Keratinocyte (primary cell): ENCODE measurements around the gene ATP6V1G3. TPM values are rescaled to one million over a fixed set of nuclear protein-coding genes. Genes with fewer than 3 reads are reported as not detected.
A peak's percentile ranks its signal among the peaks of the same experiment; 100 is the strongest.

Experiments used
- DNase-seq: peaks from one replicate; pipeline ENCODE4 v3.0.0-alpha.2; 2011; ENCODE audit warnings: low read depth, missing footprints, low spot score
- FAIRE-seq: peaks from 2 replicates; lab custom pipeline; 2011; peaks lifted over from hg19 to GRCh38; lab: Jason Lieb, UNC
- H2AFZ ChIP-seq: 2 replicates; pipeline ENCODE4 v1.6.0; 2012; ENCODE audit warnings: low read length, control low read depth, inconsistent platforms; ENCODE audit not compliant: control insufficient read depth
- H3K27ac ChIP-seq: 2 replicates; pipeline ENCODE4 v1.5.1; 2011; ENCODE audit warnings: low read length; ENCODE audit not compliant: control insufficient read depth, insufficient read depth
- H3K27me3 ChIP-seq: 3 replicates; pipeline ENCODE4 v1.6.0; 2011; ENCODE audit warnings: low read length; ENCODE audit not compliant: control insufficient read depth, insufficient read depth; ENCODE audit errors: extremely low read depth
- H3K36me3 ChIP-seq, 2 experiments: 2 replicates in 1 of 2; 3 replicates in 1 of 2; pipeline ENCODE4 v1.5.1; 2011; ENCODE audit warnings: low read length in 2 of 2, mild to moderate bottlenecking in 1 of 2; ENCODE audit not compliant: control insufficient read depth in 2 of 2, insufficient read depth in 2 of 2; ENCODE audit errors: extremely low read depth in 1 of 2
- H3K4me1 ChIP-seq: 3 replicates; pipeline ENCODE4 v1.5.1; 2011; ENCODE audit warnings: low read length; ENCODE audit not compliant: control insufficient read depth, insufficient read depth; ENCODE audit errors: extremely low read depth
- H3K4me2 ChIP-seq: 3 replicates; pipeline ENCODE4 v1.6.0; 2011; ENCODE audit warnings: low read depth, low read length; ENCODE audit not compliant: control insufficient read depth, insufficient read depth; ENCODE audit errors: extremely low read depth
- H3K4me3 ChIP-seq, 3 experiments: fragments of 200-600 bp in 1 of 3; sonication (generic) in 1 of 3; 2 replicates in 2 of 3; 3 replicates in 1 of 3; pipeline ENCODE4 v1.5.1; 2011 to 2016; ENCODE audit warnings: low read length in 3 of 3, mild to moderate bottlenecking in 3 of 3, control low read depth in 2 of 3, inconsistent platforms in 1 of 3, low read depth in 1 of 3, mixed read lengths in 1 of 3, mixed run types in 1 of 3, moderate library complexity in 1 of 3; ENCODE audit not compliant: control insufficient read depth in 2 of 3, insufficient read depth in 2 of 3; ENCODE audit errors: extremely low read depth in 1 of 3
- H3K79me2 ChIP-seq: 2 replicates; pipeline ENCODE4 v1.6.0; 2012; ENCODE audit warnings: low read length; ENCODE audit not compliant: control insufficient read depth, insufficient read depth
- H3K9ac ChIP-seq: 3 replicates; pipeline ENCODE4 v1.6.0; 2011; ENCODE audit warnings: low read length; ENCODE audit not compliant: control insufficient read depth, insufficient read depth; ENCODE audit errors: extremely low read depth
- H3K9me1 ChIP-seq: 3 replicates; pipeline ENCODE4 v1.6.0; 2011; ENCODE audit warnings: low read length; ENCODE audit not compliant: control insufficient read depth, insufficient read depth; ENCODE audit errors: extremely low read depth
- H3K9me3 ChIP-seq: 2 replicates; pipeline ENCODE4 v1.5.1; 2012; ENCODE audit warnings: low read depth, low read length; ENCODE audit not compliant: control insufficient read depth
- H4K20me1 ChIP-seq: 3 replicates; pipeline ENCODE4 v1.6.0; 2011; ENCODE audit warnings: low read length; ENCODE audit not compliant: control insufficient read depth, insufficient read depth; ENCODE audit errors: extremely low read depth
- EZH2 ChIP-seq: IDR thresholded peaks from one replicate; pipeline ENCODE4 v1.6.1; 2012; ENCODE audit warnings: inconsistent platforms, mild to moderate bottlenecking, low read length, moderate library complexity
- dilution Hi-C: fragments of 300-500 bp; cut with MboI; formaldehyde crosslinking; loops from one replicate; pipeline ENCODE4 v1.7.0; 2020; ENCODE audit warnings: low sequenced_read_pairs; ENCODE audit not compliant: extremely low pct_ligation_motif_present
- polyA plus RNA-seq, 5 experiments: library from polyadenylated mRNA; depleted of rRNA in 3 of 5; stranded (reverse) in 3 of 5; stranded (forward) in 1 of 5; unstranded in 1 of 5; fragments of >200 nt; gene quantifications; 1 replicate in 1 of 5; 2 replicates in 3 of 5; 3 replicates in 1 of 5; pipeline versions ENCODE4 v1.2.1 to v1.2.3, GENCODE V29; 2011 to 2012; ENCODE audit warnings: missing spikeins in 2 of 5, low read depth in 1 of 5, low replicate concordance in 1 of 5
- TF ChIP-seq, protein P1 (sequence below), 3 experiments: IDR thresholded peaks in 1 of 3; conservative IDR thresholded peaks in 1 of 3; optimal IDR thresholded peaks in 1 of 3; 2 replicates in 2 of 3; 3 replicates in 1 of 3; pipeline versions ENCODE3 to v1.5.1; 2011; ENCODE audit warnings: low read length in 3 of 3, mild to moderate bottlenecking in 3 of 3, moderate library complexity in 2 of 3, control low read depth in 1 of 3, inconsistent platforms in 1 of 3; ENCODE audit not compliant: insufficient read depth in 2 of 3; ENCODE audit errors: extremely low read depth in 1 of 3

The ATP6V1G3 gene
- polyA plus RNA-seq, 1 donor (not counting 4 experiments of a cell fraction or from before 2014, with no cell fraction given) = not detected

DNA sequence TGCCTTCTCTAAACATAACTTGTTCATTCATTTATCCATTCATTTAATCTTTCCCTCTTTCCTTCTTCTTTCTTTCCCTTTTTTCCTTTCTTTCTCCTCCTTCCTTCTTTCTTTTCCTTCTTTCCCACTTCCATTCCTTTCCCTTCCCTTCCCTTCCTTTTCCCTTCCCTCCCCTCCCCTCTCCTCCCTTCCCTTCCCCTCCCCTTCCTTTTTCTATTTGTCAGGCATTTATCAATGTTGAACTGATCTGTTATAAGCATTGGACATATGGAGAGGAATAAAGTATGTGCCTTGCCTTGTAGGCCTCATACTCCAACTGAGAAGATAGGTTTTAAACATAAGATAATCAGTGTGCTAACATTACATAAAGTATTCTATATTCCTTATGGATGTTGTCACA, 23.7 kb upstream of the ATP6V1G3 start:
- Histone ChIP-seq H4K20me1 (no peaks in the 10 kb centered on the region), H3K4me1 (peaks cover 7% of the 10 kb centered on the region), H3K4me2 (no peak overlapping the region), H3K9ac (no peak overlapping the region), H3K9me3 (no peaks in the 10 kb centered on the region), H3K27ac (no peak overlapping the region), H3K27me3 (no peaks in the 10 kb centered on the region), H3K4me3 (no peak overlapping the region), H3K9me1 (no peaks in the 10 kb centered on the region), H3K36me3 (no peaks in the 10 kb centered on the region), H3K79me2 (no peaks in the 10 kb centered on the region), H2AFZ (no peak overlapping the region)
- no peak for TF ChIP-seq EZH2
- TF ChIP-seq, protein P1, sequence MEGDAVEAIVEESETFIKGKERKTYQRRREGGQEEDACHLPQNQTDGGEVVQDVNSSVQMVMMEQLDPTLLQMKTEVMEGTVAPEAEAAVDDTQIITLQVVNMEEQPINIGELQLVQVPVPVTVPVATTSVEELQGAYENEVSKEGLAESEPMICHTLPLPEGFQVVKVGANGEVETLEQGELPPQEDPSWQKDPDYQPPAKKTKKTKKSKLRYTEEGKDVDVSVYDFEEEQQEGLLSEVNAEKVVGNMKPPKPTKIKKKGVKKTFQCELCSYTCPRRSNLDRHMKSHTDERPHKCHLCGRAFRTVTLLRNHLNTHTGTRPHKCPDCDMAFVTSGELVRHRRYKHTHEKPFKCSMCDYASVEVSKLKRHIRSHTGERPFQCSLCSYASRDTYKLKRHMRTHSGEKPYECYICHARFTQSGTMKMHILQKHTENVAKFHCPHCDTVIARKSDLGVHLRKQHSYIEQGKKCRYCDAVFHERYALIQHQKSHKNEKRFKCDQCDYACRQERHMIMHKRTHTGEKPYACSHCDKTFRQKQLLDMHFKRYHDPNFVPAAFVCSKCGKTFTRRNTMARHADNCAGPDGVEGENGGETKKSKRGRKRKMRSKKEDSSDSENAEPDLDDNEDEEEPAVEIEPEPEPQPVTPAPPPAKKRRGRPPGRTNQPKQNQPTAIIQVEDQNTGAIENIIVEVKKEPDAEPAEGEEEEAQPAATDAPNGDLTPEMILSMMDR (optimal IDR thresholded peaks at IDR 0.05 in 1 of 3, IDR thresholded peaks at IDR 0.05 in 1 of 3, conservative IDR thresholded peaks at IDR 0.05 in 1 of 3; ENCODE audit: extremely low read depth in 1 of 3, insufficient read depth in 2 of 3, low read length in 3 of 3) = no peak
- FAIRE-seq = no peak
- no peak for DNase-seq
- dilution Hi-C loops = no loop called here

DNA sequence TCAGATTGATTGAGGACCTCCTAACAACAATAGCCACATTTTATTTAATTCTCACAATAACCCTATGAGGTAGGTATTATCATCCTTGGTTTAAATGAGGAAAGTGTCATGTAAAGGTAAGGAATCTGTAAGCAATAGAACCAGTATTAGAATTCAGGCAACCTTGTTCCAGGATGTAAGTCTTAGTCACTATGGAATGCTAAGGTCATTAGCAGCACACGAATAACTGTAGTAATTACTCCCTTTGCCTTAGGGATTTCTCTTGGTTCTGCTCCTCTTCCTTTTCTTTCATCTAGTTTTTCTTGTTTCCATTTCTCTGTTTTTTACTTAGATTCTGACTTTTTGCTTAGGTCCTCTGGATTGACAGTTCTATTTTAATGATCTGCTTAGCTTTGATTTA, 23.1 kb upstream of the ATP6V1G3 start:
- no peaks in the 10 kb centered on the region for H3K79me2 ChIP-seq
- no peaks in the 10 kb centered on the region for H3K9me3 ChIP-seq
- H3K4me2 ChIP-seq = peak overlapping the region; percentile 19
- no peaks in the 10 kb centered on the region for H4K20me1 ChIP-seq
- H3K27ac ChIP-seq = no peak overlapping the region
- H2AFZ ChIP-seq = peak overlapping the region; percentile 10
- dilution Hi-C loops = no loop called here
- DNase-seq = no peak
- TF ChIP-seq, protein P1 (optimal IDR thresholded peaks at IDR 0.05 in 1 of 3, IDR thresholded peaks at IDR 0.05 in 1 of 3, conservative IDR thresholded peaks at IDR 0.05 in 1 of 3; ENCODE audit: extremely low read depth in 1 of 3, insufficient read depth in 2 of 3, low read length in 3 of 3) = no peak
- no peak for TF ChIP-seq EZH2
- peaks cover 7% of the 10 kb centered on the region for H3K4me1 ChIP-seq
- FAIRE-seq = peak; percentile 67
- no peaks in the 10 kb centered on the region for H3K9me1 ChIP-seq
- no peak overlapping the region for H3K4me3 ChIP-seq
- H3K27me3 ChIP-seq = no peaks in the 10 kb centered on the region
- H3K36me3 ChIP-seq = no peaks in the 10 kb centered on the region
- no peak overlapping the region for H3K9ac ChIP-seq
